Measurements from ENCODE around the gene CMSS1.
A peak's percentile ranks its signal among the peaks of the same experiment; 100 is the strongest.

CMSS1 gene

DNA sequence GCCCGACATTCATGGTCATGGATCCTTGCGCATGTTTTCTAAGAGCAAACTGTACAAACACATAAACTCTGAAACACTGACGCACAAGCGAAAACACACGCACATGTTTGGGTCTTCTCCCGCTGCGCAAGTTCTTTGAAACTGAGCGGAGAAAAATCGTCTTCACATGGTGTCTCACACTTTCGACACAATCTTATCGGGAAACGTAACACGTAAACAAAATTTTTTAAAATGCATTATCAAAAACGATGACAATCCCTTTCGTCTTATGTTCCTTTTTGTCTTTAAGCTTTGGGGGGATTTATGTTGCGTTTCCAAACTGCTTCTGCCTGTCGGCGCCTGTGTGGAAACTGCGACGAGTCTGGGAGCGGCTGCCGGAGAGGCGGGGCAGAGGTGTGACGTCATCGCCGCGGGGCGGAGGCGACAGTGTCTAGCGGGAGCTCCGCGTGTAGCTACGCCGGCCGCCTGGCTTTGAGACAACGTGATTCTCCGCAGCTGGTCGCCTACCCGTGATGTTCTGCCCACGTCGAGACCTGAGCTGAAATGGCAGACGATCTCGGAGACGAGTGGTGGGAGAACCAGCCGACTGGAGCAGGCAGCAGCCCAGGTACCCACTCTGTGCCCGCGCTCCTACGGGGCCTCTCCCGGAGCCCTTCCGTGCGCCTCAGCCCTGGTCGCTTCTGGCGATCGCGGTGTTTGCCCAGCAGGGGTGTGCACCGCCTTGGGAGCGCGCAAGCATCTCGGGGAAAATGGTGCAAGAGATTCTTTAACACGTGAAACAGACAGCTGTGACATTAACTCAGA lies at the start of gene CMSS1:
Gene CMSS1 (plus strand): TSS at position 426 of the 804 bp plus-strand sequence.
- FAIRE-seq, result peak; percentile 67

DNA sequence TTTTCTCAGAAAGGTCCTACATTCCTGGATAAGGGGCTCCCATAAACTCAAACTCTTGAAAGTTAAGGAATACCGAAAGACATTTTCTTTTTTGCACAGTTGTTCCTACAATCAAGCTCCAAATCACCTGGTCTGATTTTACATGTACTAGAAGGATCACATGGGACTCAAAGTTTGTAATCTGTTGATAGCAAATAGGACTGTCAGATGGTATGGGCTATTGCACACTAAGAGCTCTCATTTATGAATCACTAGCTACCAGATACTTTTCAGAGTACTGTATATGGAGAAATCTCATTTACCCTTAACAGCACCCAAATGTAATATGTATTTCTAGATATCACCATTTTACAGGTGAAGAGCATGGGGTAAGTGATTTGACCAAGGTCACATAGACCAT lies 49.5 kb upstream of the CMSS1 start:
- FAIRE-seq, result no peak

DNA sequence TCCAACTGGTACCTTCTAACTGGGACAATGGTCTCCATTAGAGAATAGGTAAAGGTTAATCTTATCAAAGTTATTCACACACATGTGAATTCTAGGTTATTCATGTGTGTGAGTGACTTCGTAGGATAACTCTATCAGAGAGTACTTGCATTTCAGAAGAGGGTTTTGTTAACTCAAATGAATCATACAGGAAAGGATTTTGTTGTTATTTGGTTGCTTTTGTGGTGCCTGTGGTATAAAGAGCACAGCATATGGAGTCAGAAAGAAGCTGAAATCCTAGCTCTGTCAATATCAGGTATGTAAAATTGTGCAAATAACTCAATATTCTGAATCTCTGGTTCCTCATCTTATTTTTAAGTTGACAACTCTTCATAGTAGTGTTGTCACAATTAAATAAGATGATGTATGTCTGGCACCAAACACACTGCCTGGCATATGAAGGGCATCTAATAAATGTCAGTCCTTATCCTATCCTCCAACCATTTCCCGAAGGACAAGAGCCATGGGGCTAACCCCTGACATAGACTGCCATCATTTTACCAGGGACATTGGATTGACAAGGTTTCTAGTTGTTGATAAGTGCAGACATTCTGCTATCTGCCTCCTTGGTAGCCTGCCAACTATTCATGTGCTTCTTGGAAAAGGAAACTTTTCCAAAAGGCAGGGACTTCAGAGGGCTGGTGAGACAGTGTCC lies 48.7 kb upstream of the CMSS1 start:
- FAIRE-seq, result no peak

DNA sequence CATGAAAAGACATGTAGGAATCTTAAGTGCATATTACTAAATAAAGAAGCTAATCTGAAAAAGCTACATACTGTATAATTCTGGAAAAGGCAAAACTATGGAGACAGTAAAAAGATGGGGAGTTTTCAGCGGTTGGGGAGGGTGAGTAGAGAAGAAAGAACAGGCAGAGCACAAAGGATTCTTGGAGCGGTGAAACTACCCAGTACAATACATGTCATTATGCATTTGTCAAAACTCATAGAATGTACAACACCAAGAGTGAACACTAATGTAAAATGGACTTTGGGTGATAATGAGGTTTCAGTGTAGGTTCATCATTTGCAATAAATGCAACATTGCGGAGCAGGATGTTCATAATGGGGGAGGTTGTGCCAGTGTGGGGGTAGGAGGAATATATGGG lies 45.5 kb upstream of the CMSS1 start:
- FAIRE-seq, result no peak

DNA sequence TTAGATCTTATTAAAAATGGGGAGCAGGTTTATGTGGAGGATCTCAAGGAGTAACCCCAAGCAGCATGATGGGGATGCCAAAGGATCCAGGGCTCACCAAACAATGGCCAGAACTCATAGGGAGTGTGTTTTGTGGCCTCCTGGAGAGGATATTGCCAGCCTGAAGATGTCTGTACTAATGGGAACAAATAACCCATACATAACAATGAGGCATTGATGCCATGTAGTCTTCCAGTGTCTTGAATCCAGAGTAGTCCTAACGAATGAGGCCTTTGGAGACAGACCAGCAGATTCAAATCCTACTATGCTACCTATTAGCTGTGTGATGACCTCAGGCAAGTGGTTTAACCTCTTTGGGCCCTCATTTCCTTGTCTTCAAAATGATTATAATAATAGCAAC lies 45.0 kb upstream of the CMSS1 start:
- no peak for FAIRE-seq

DNA sequence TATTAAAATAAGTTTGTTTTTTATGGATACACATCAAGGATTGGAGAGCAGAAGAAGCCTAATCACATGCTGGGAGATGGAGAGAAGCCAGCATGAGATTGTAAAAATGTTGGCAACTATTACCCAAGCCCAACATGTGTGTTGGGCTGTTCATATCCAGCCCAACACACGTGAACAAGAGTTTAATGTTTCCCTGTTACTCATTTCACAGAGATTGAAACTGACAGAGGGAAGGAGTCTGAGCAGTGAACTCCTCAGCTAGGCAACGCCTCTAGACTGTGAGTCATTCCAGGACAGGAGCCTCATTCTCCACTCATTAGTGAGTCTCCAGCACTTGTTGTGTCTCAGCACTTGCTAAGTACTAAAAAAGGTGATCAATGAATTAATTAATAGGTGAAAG lies 43.2 kb upstream of the CMSS1 start:
- no peak for FAIRE-seq

DNA sequence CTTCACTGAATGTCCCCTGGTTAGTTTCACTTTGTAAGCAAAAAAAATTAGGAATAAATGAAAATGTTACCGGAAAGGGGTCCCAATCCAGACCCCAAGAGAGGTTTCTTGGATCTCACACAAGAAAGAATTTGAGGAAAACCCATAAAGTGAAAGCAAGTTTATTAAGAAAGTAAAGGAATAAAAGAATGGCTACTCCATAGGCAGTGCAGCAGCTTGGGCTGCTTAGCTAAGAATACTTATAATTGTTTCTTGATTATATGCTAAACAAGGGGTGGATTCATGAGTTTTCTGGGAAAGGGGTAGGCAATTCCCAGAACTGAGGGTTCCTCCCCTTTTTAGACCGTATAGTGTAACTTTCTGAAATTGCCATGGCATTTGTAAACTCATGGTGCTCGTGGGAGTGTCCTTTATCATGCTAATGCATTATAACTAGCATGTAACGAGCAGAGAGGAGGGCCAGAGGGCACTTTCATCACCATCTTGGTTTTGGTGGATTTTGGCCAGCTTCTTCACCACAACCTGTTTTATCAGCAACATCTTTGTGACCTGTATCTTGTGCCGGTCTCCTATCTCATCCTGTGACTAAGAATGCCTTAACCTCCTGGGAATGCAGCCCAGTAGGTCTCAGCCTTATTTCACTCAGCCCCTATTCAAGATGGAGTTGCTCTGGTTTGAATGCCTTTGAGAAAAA lies 41.0 kb upstream of the CMSS1 start:
- no peak for FAIRE-seq

DNA sequence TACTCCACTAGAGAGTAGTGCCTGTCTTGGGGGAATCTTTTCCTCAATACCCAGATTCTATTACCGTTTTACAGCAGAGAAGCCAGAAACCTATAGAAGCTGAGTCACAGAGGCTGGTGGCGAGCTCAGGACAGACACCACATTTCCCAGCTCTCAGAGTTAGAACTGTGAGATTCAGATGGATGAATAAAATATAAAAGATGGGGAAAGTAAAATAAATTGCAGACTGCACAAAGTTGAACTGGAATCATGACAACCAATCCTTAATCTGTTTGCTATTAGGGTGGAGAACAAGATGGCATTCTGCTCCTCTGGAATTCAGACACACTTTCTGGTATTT lies 40.5 kb upstream of the CMSS1 start:
- FAIRE-seq, result no peak

DNA sequence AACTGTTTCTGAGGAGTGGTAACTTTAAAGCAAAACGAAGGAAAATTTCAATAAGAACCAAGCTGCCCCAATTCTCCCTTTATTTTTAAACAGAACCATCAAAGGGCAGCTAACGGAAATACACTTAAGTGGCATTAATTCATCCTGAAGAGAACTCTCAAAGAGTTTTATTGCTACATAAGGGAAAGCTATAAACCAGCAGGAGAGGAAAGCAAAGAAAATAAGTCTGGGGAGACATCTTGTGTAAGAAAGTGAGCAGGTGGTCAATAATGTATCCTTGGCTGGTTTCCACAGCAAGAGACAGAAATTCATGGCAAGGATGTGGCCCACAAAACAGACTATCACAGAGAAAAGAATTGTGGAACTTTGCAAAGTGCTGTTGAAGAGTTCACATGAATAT lies 40.0 kb upstream of the CMSS1 start:
- FAIRE-seq, result no peak

DNA sequence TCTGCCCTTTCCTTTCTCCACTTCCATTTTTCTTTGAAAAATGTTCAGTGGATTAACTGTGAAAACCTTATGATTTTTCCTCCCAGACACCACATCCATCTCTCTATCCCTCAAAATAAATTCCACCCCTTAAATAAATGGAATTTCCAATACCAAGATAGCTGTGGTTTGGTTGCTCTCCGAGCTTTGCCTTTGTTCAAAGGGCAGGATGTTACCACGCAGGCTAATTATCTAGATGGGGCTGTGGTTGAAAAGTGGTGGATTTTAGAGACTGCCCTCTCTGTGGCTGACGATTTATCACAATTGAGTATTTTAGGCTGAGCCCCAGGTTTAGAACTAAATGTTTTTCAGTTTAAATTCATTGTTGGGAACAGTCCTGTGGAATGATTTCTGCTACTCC lies 36.9 kb upstream of the CMSS1 start:
- no peak for FAIRE-seq

DNA sequence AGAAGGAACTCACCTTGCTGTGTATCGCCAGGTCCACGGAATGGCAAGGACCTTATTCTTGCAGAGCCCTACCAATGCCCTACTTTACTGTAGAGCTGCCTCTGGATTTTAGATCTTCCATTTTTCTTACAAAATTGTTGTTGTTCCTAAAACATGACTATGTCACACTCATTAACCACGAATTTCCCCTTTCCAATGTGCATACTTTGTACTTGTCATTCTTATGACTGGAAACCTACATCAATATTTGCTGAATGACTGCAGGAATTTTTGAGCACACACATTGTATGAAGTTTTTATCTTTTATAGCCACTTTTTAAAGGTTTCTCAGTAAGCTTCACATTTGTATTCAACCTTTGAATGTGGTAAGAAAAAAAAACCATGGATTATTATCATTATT lies 35.9 kb upstream of the CMSS1 start:
- no peak for FAIRE-seq

DNA sequence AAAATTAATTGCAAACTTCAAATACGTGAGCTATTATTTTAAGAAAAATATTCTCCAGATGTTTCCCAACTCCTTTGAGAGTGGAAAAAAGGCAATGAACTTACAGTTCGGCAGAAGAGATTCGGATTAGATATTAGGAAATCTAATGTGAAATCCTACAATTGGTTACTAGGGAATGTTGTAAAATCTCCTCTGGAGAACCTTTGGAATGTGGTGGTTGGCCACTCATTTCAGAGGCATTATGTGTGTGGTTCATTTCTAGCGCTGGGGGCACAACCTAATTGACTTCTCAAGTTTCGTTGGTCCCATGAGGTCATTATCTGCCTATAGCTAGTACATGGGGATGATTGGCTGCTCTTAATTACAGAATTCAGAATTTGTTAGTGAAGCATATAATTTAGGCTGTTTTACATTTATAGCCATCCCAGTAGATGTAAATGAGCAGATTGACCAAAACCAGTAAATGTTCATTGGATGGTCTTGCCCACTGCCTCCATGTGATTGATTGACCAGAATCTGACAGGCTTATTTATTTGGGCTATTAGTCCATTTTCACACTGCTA lies 34.6 kb upstream of the CMSS1 start:
- no peak for FAIRE-seq

DNA sequence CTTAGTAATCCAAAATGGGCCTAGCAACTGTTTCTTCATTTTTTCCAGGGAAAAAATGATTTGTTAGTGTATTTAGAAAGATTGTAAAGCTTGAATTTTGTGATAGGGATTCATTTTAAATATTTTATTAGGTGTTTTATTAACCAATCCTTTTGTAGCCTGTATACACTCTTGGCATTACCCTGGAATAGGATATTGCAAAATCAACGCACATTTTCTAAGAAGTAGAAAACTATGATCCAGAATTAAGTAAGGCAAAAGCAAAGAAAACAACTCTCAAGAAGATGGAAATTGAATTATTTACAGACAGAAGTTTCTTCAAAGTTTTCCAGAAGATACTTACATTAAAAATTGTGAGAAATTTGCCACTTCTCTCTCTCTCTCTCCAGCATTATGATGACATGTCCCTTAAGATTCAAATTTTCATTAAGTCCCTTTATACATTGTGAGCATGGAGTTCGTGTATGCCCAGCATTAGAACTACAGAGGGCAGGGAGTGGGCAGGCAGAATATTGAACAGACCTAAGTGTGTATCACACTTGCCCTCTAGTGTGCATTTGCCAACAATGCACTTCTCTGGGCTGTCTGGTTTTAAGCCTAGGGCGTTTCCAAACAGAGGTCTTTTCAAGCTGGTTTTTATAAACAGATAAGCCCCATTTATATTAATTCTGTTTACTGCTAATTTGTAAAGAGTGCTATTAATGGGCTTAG lies 28.5 kb upstream of the CMSS1 start:
- FAIRE-seq, result no peak

DNA sequence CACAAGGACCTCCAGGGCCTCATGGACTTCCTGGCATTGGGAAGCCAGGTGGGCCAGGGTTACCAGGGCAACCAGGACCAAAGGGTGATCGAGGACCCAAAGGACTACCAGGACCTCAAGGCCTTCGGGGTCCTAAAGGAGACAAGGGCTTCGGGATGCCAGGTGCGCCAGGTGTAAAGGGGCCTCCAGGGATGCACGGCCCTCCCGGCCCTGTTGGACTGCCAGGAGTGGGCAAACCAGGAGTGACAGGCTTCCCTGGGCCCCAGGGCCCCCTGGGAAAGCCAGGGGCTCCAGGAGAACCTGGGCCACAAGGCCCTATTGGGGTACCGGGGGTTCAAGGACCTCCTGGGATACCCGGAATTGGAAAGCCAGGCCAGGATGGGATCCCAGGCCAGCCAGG lies 23.2 kb upstream of the CMSS1 start:
- FAIRE-seq, result no peak

DNA sequence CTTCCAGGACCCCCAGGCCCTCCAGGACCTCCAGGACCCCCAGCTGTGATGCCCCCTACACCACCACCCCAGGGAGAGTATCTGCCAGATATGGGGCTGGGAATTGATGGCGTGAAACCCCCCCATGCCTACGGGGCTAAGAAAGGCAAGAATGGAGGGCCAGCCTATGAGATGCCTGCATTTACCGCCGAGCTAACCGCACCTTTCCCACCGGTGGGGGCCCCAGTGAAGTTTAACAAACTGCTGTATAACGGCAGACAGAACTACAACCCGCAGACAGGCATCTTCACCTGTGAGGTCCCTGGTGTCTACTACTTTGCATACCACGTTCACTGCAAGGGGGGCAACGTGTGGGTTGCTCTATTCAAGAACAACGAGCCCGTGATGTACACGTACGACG lies 22.1 kb upstream of the CMSS1 start:
- FAIRE-seq, result no peak

DNA sequence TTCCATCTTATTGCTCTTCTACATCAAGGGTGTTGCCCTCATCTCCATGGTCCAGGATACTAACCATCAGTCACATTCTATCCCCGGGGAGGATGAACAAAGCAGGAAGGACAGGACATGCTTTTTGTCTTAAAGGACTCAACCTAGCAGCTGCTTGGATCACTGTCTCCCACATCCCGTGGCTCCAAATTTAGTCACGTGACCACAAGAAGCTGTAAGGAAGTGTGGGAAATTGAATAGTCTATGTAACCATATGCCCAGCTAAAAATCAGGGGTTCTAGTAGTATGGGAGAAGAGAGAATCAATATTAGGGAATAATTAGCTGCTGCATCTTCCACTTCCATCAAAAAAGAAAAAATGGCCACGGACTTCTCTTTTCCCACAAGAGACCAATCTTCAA lies 18.2 kb upstream of the CMSS1 start:
- FAIRE-seq, result no peak

DNA sequence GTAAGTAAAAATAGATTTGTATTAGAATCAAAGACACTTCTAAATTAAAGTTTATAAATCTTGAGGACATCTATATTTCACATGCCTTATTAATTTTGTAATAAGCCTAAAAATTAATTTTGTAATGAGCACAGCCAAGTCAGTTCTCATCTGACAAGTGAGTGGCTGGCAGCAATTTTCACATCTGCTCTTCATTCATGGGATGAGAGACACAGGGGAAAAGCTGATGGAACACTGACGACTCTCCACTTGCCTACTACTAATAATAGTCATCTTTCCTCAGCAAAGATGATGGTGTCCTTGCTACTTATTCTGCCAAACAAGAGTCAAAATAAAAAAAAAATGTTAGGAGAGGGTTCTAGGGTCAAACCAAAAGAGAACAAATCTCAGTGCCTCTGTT lies 14.4 kb upstream of the CMSS1 start:
- no peak for FAIRE-seq

DNA sequence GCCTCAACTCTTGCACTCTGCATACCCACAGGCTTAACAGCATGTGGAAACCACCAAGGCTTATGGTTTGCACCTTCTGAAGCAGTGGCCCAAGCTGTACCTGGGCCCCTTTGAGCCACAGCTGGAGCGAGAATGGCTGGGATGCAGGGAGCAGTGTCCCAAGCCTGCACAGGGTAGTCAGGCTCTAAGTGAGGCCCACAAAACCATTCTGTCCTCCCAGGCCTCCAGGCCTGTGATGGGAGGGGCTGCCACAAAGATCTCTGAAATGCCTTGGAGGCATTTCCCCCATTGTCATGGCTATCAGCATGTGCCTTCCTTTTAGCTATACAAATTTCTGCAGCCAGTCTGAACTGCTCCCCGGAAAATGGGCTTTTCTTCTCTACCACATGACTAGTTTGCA lies 12.5 kb upstream of the CMSS1 start:
- FAIRE-seq, result no peak

DNA sequence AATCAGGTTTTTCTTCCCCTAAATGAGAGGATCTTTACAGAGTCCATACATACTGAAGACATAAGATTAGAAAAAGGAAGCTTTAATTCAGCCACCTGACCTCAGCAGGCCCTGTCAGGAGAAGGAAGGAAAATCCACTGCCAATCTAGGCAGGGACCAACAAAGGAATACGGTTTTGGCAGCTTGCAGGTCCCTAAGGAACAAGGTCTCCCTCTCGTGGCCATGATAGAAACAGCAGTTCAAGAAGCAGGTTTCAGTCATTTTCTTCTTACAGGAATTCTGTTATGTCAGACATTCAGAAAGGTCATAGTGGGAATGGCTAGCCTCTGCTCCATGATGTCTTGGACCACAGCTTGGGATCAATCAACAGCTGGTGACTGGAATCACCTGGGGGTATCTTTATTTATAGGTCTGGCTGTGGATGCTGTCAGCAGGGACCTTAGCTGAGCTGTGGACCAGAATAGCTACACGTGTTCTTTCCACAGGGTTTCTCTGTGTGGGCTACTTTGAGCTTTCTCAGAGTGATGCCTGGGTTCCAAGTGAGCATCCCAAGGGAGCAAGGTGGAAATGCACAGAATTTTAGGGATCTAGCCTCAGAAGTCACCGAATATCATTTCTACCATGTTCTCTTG lies 9.4 kb upstream of the CMSS1 start:
- peak; percentile 73 for FAIRE-seq

DNA sequence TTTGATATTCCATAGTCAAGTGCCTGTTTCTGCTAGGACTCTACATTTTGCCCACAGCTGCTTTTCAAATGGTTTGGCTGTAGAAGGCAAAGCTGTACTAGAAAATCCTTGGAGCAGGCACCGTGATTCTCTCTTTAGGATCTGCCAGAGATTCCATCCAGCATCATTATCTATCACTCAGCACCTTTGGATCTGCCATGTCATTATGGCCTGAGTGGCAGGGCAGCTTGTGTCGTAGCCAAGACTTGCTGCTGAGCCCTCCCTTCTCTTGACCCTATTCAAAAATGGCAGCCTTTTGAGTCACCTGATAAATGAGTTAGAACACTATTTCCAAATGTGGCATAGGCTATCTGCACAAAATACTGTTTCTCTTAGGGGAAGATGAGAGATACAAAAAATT lies 8.1 kb upstream of the CMSS1 start:
- no peak for FAIRE-seq

DNA sequence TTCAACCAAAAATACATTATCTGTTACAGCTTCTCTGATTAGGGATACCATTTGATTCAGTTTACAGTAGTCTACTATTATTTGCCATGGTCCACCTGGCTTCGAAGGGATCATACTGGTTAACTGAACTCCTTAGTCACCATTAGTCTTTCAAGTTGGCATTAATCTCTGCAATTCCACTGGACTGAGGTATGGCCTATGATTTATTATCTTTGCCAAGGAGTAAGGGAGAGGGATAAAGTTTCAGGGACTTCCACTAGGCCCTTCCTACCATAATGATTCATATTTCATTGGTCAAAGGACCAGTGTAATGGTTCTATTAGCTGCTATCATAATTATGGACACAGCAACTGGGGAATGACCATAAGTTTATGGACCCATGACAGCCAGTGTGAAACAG lies 7.3 kb upstream of the CMSS1 start:
- FAIRE-seq, result no peak

DNA sequence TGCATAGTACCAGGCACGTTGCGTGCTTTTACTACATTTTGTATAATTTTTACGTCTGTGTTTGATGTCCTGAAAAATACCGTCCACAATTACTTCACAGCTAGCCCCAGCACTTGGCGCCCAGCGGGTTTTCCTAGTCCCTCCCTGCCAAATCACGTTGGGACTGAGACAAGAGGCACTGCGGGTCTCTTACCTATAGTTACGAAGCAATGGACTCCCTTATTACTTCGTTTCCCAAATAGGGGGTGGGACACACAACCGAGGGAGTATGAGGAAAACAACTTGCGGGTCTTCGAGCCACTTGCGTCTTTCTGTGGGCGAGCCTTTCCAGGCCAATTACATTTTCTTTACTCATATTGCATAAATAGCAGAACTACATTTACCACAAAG lies 620 bp upstream of the CMSS1 start:
- no peak for FAIRE-seq

DNA sequence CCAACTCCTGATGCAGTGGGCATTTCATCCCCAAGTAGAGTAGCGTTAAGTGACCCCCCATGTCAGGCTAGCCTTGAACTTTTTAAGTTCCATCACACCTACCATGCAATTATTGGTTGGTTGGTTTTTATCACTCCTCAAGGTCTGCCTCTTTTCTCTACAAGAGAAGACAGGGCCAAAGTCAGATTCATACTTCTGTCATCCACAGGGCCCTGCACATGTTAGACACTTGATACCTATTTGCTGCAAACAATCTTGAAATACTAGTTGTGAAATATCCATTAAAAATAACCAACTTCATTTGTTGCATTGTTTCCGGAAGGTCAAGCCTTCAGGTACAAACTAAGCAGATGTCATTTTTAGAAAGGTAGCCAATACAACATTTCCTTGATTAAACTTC lies 1.2 kb downstream of the CMSS1 start:
- FAIRE-seq, result no peak

All from G401.6 (cell line).